MCF 10A (cell line): ENCODE measurements around the gene CYTH1. TPM values are rescaled to one million over a fixed set of nuclear protein-coding genes. Genes with fewer than 3 reads are reported as not detected.

ENCODE experiments used
- BruUV-seq: library from RNA; stranded (reverse); fragments of 400-500 nt; replicated peaks from 2 replicates; lab custom pipeline; 2021; lab: Mats Ljungman, UMichigan
- CTCF ChIA-PET: fragments of 300-600 bp; sonication (Branson Sonifier 250); formaldehyde crosslinking; extraction: SDS; loops from one replicate; lab custom pipeline; 2021; ENCODE audit warnings: antibody characterized with exemption, inconsistent platforms; lab: Yijun Ruan, JAX
- POLR2A ChIA-PET: fragments of 300-600, 350-650 bp; sonication (Branson Sonifier 250); formaldehyde crosslinking; extraction: SDS; loops from one replicate; lab custom pipeline; 2020; ENCODE audit warnings: antibody characterized with exemption, inconsistent platforms; lab: Yijun Ruan, JAX
- DNase-seq: peaks from one replicate; pipeline ENCODE4 v3.0.0-alpha.2; 2018; ENCODE audit not compliant: unreplicated experiment
- H3K27ac Mint-ChIP-seq: one replicate; pipeline ENCODE4 v1.8.0; 2022; ENCODE audit warnings: mild to moderate bottlenecking, low read depth, mixed read lengths; ENCODE audit not compliant: unreplicated experiment
- H3K27me3 Mint-ChIP-seq: one replicate; pipeline ENCODE4 v1.8.0; 2022; ENCODE audit warnings: mixed read lengths; ENCODE audit not compliant: insufficient read depth, unreplicated experiment
- H3K36me3 Mint-ChIP-seq: one replicate; pipeline ENCODE4 v1.8.0; 2022; ENCODE audit warnings: mild to moderate bottlenecking, moderate library complexity, mixed read lengths; ENCODE audit not compliant: insufficient read depth, unreplicated experiment
- H3K4me1 Mint-ChIP-seq: one replicate; pipeline ENCODE4 v1.8.0; 2022; ENCODE audit warnings: mixed read lengths; ENCODE audit not compliant: insufficient read depth, unreplicated experiment
- H3K4me3 Mint-ChIP-seq: one replicate; pipeline ENCODE4 v1.8.0; 2022; ENCODE audit warnings: mild to moderate bottlenecking, moderate library complexity, mixed read lengths; ENCODE audit not compliant: unreplicated experiment
- H3K9me3 Mint-ChIP-seq: one replicate; pipeline ENCODE4 v1.8.0; 2022; ENCODE audit warnings: mixed read lengths; ENCODE audit not compliant: unreplicated experiment
- intact Hi-C: fragments of 100-400 bp; cut with micrococcal nuclease; formaldehyde crosslinking; loops from 2 replicates; pipeline ENCODE4 v1.14.1; 2022
- total RNA-seq: library from RNA; stranded (reverse); gene quantifications from 2 replicates; pipeline ENCODE4 v1.2.3, GENCODE V29; 2022
- TF ChIP-seq, protein P1 (sequence below): fragments of 200-600 bp; IDR thresholded peaks from one replicate; pipeline ENCODE4 v1.8.0; 2022; ENCODE audit warnings: antibody characterized with exemption, mild to moderate bottlenecking; ENCODE audit not compliant: unreplicated experiment

Gene CYTH1
- total RNA-seq, 1 experiment from 2014 or later = 38.5 TPM

DNA sequence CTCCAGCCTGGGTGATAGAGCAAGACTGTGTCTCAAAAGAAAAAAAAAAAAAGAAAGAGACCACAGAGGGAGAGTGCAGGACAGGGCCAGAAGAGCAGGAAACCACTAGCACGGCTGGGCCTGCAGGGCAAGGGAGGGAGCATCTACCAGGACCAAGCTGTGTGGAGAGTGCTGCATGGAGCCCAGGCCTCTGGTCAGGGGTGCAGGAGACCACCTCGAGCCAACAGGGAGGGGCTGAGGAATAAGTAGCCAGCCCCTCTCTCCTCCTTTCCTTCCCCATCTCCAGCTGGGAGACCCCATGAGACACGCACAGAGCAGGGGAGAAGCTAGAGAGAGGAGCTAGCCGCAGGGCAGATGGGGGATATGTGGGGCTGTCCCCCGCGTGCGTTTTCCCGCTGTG is 137.8 kb downstream of the CYTH1 start:
- no peak overlapping the region for H3K4me3 Mint-ChIP-seq
- peaks cover 6% of the 10 kb centered on the region for H3K4me1 Mint-ChIP-seq
- intact Hi-C loops = no loop called here
- BruUV-seq = no TSS peak
- no peak for DNase-seq
- H3K36me3 Mint-ChIP-seq = peaks cover 6% of the 10 kb centered on the region
- H3K27ac Mint-ChIP-seq = no peak overlapping the region
- ChIA-PET CTCF (interaction anchor here (0.8 kb wide), 1 partner anchor 8 kb away, joined by 3 read pairs; no protein-coding TSS in a partner anchor), POLR2A (no interaction called here)
- TF ChIP-seq, protein P1, sequence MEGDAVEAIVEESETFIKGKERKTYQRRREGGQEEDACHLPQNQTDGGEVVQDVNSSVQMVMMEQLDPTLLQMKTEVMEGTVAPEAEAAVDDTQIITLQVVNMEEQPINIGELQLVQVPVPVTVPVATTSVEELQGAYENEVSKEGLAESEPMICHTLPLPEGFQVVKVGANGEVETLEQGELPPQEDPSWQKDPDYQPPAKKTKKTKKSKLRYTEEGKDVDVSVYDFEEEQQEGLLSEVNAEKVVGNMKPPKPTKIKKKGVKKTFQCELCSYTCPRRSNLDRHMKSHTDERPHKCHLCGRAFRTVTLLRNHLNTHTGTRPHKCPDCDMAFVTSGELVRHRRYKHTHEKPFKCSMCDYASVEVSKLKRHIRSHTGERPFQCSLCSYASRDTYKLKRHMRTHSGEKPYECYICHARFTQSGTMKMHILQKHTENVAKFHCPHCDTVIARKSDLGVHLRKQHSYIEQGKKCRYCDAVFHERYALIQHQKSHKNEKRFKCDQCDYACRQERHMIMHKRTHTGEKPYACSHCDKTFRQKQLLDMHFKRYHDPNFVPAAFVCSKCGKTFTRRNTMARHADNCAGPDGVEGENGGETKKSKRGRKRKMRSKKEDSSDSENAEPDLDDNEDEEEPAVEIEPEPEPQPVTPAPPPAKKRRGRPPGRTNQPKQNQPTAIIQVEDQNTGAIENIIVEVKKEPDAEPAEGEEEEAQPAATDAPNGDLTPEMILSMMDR = no peak
- no peaks in the 10 kb centered on the region for H3K27me3 Mint-ChIP-seq
- no peaks in the 10 kb centered on the region for H3K9me3 Mint-ChIP-seq

DNA sequence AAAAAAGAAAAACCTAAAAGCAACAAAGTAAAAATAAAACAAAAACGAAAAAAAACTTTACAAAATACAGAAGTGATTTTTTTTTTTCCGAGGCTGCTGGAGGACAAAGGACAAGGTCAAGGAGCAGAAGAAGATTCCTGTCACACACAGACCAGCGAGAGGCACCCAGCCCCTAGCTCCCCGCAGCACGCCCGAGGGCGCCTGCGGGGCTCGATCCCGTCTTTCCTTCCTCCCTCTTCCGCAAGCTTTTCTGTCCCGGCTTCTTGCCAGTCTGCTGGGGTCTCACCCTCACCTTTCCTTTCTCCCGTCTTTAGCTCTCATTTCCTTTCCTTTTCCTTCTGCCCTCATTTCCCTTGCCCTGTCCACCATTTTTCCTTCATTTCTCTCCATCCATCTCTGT is 138.7 kb downstream of the CYTH1 start:
- no peak for DNase-seq
- POLR2A ChIA-PET = no interaction called here
- H3K27me3 Mint-ChIP-seq = no peaks in the 10 kb centered on the region
- intact Hi-C loops = no loop called here
- CTCF ChIA-PET = interaction anchor here (0.6 to 0.7 kb wide), 2 partner anchors 243 to 1007 kb away, joined by 4 to 5 read pairs; no protein-coding TSS in a partner anchor
- H3K4me1 Mint-ChIP-seq = peaks cover 6% of the 10 kb centered on the region
- no TSS peak for BruUV-seq
- no peak overlapping the region for H3K4me3 Mint-ChIP-seq
- H3K36me3 Mint-ChIP-seq = peaks cover 6% of the 10 kb centered on the region
- TF ChIP-seq, protein P1 = no peak
- no peak overlapping the region for H3K27ac Mint-ChIP-seq
- H3K9me3 Mint-ChIP-seq = no peaks in the 10 kb centered on the region

DNA sequence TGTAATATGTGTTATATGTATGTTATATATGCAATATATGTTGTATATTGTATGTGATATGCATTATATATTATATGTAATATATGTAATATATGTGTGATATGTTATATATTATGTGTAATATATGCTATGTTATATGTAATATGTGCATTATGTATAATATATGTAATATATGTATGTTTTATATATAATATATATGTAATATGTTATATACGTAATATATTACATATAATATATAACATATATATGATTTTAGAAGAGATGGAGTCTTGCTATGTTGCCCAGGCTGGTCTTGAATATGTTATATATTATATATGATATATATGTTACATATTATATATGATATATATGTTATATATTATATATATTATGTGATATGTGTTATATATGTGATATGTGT is 139.4 kb downstream of the CYTH1 start:
- ChIA-PET CTCF (no interaction called here), POLR2A (no interaction called here)
- peaks cover 6% of the 10 kb centered on the region for H3K4me1 Mint-ChIP-seq
- no TSS peak for BruUV-seq
- peaks cover 6% of the 10 kb centered on the region for H3K36me3 Mint-ChIP-seq
- H3K4me3 Mint-ChIP-seq = no peak overlapping the region
- no peak for DNase-seq
- TF ChIP-seq, protein P1 = no peak
- H3K27ac Mint-ChIP-seq = no peak overlapping the region
- H3K9me3 Mint-ChIP-seq = no peaks in the 10 kb centered on the region
- H3K27me3 Mint-ChIP-seq = no peaks in the 10 kb centered on the region
- intact Hi-C loops = no loop called here

DNA sequence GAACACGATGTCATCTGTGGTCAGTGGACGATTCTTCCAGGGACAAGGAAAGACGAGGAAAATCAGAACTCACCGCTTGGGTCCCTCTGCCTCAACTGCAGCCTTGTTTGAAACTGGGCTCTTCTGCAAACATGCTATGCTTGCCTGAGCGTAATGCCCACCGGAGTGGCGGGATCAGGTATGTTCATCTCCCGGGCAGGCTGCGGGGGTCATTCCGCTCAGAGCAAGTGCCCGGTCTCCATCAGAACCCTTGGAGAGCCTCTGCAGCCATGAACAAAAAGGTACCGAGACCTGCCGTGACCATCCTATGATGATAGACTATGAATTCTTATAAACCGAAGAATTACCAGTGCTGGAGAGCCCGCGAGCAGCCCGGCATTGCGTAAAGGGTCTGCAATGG is 140.4 kb downstream of the CYTH1 start:
- no peak for DNase-seq
- CTCF ChIA-PET = no interaction called here
- POLR2A ChIA-PET = no interaction called here
- H3K27ac Mint-ChIP-seq = no peak overlapping the region
- peaks cover 6% of the 10 kb centered on the region for H3K4me1 Mint-ChIP-seq
- TF ChIP-seq, protein P1 = no peak
- H3K4me3 Mint-ChIP-seq = no peak overlapping the region
- intact Hi-C loops = no loop called here
- no peaks in the 10 kb centered on the region for H3K27me3 Mint-ChIP-seq
- no peaks in the 10 kb centered on the region for H3K9me3 Mint-ChIP-seq
- no TSS peak for BruUV-seq
- peaks cover 6% of the 10 kb centered on the region for H3K36me3 Mint-ChIP-seq
